DMS153 treated with DMSO at 0.1 percent for 48 hours (cell line): Measurements from ENCODE around the gene ANO9.
"Not testable (repeated sequence)": the region's sequence is repeated elsewhere in the genome, so short reads cannot be mapped to it uniquely, and the experiment has no call there.

Source experiments
- DNase-seq: peaks from one replicate; lab custom pipeline; 2025; ENCODE audit not compliant: unreplicated experiment; lab: John Stamatoyannopoulos, UW

Gene ANO9

DNA sequence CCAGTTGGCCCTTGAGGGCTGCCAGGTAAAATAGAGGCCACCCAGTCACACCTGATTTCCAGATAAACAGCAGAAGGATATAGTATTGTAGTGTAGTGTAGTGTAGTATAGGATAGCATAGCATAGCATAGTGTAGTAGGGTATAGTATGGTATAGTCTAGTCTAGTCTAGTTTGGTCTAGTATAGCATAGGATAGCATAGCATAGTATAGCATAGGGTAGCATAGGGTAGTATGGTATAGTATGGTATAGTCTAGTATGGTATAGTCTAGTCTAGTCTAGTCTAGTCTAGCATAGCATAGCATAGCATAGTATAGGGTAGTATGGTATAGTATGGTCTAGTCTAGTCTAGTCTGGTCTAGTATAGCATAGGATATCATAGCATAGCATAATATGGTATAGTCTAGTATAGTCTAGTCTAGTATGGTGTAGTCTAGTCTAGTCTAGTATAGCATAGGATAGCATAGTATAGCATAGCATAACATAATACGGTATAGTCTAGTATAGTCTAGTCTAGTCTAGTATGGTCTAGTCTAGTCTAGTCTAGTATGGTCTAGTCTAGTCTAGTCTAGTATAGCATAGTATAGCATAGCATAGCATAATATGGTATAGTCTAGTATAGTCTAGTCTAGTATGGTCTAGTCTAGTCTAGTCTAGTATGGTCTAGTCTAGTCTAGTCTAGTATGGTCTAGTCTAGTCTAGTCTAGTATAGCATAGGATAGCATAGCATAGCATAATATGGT lies 6.6 kb downstream of the ANO9 start:
- not testable (repeated sequence) for DNase-seq

DNA sequence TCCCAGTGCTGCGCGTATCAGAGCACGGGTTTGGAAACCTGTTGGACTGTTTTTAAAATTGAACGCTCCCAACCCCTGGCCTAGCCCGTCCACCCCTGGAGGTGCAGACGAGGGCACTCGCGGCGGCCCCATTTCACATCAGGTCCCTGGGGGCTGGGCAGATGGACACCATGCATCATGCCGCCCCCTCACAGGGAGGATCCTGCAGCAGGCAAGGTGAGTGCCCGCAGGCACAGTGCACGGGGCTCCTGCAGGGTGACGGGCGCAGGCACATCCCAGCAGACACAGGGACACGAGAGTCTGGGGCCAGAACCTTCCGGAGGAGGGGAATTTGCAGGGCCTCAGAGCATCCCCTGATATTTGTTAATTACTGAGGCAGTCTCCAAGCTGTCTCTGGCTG lies 7.3 kb downstream of the ANO9 start:
- DNase-seq = no peak

DNA sequence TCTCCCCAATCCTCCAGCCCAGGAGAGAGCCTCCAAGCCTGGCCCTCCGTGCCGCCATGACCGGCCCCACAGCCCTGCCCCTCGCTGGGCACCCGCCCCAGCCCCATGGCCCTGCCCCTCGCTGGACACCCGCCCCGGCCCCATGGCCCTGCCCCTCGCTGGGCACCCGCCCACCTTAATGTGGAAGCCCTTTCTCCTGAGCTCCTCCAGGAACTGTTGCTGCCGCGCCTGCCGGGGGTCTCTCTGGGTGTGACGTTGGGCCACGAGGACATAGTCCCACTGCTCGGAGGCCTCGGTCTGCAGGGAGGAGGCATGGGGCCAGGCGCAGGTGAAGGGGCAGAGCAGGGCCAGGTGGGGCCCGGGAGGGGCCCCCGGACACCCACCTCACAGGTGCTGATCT lies 8.2 kb downstream of the ANO9 start:
- no peak for DNase-seq

DNA sequence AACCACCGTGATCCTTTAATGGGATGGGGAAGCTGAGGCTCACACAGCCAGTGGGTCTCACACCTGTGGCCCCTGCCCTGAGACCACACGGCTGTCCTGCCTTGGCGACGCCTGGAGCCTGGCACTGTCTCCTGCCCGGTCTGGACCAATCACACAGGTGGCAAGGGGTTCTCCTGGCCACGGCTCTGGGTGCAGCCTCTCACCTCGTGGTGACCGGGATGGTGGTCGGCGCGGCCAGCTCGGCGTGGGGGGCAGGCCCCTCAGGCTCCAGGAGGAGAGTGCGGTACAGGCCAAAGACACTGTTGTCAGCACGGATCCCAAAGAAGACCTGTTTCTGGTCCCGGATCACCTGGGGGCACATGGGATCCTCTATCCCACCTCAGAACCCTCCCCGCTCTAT lies 8.7 kb downstream of the ANO9 start:
- DNase-seq = no peak

DNA sequence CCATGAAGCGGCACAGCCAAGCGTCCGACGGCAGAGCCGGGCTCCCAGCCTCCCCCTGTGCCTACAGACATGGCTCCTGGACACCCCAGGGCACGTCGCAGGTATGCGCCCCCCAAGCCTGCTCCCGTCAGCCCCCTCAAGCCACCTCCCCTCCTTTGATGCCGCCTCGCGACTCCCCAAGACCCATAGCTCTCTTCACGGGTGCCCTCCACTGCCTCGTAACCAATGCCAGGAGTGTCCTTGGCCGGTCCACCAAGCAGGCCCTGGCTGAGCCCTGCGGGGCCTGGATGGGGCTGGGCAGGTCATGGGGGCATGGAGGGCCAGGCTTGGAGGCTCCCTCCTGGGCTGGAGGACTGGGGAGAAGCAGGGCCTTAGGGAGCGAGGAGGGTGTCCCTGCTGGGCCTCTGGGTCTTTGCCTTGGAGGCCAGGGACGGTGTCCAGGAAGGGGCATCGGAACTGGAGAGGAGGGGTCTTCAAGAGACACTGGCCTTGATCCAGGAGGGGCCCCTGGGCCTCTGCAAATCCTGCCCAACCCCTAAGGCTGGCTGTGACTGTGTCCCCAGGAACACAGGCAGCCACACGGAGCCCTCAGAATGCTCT lies 9.2 kb downstream of the ANO9 start:
- DNase-seq = no peak

DNA sequence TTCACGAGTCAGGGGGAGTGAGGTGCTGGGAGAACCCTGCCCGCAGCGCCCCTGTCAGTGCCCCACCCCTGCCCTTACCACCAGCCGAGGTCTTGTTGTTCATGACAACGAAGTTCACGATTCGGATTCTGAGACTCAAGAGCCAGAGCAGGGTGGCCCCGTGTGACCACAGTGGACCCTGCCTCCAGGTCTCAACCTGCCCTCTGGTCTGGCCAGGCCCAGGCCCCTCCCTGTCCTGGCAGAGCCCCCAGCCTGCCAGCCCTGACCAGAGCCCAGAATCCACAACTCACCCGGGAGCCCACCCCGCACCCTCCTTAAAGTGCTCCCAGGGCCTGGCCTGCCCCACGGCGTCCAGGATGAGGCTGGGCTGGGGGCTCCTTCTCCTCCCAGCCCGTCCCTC lies 9.9 kb downstream of the ANO9 start:
- DNase-seq = no peak

DNA sequence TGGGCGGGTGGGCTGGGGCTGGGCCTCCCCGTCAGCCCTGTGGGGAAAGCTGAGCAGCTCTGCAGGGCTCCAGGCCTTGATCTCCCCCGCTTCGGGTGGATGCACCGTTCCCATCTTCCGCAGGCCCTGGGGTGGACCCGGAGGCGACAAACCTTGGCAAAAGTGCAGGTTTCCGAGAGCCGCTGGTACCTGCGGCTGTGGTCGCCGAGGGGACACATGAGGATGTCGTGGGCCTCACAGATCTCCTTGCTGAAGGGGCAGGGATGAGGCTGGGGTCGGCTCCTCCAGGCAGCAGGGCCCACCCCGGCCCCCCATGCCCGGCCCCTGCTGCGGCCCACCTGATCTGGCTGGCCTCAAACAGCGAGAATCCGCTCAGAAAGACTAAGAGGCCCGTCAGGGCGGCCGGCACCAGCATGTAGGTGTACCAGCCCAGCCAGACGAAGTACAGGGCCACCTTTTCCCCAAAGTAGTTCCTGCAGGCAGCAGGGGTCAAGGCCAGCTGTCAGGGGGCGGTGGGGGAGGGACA lies 11.8 kb downstream of the ANO9 start:
- DNase-seq = no peak

DNA sequence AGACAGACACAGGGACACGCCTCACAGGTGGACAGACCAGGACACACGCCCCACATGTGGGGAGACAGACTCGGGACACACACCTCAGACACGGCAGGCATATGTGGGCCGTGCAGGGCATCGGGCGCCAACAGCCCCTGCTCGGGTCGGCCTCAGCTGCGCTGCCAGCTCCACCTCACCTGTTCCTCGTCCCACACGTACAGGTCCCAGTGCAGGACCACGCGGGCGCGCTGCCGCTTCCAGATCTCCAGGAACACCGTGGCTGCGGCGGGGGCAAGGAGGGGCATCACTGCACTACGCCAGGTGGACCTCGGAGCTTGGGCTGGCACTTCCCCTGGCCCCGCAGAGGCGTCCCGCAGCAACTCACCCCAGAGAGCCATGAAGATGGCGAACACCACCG lies 12.4 kb downstream of the ANO9 start:
- DNase-seq = no peak

DNA sequence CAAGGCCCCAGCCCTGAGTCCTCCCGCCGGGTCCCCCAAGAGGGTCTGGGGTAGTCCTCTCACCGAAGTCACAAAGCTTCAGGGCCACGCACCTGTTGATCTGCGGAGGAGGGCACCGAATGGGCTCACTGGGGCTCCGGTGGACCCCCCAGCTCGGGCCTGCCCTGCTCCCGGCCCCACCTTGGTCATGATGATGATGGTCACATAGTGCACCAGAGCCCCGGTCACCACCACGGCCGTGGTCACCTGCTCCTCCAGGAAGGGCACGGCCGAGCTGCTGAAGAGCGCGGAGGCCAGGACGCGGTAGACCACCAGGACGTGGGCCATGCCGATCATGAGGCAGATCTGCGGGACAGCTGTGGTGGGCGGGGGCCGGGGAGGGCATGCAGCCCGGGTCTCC lies 13.5 kb downstream of the ANO9 start:
- no peak for DNase-seq

DNA sequence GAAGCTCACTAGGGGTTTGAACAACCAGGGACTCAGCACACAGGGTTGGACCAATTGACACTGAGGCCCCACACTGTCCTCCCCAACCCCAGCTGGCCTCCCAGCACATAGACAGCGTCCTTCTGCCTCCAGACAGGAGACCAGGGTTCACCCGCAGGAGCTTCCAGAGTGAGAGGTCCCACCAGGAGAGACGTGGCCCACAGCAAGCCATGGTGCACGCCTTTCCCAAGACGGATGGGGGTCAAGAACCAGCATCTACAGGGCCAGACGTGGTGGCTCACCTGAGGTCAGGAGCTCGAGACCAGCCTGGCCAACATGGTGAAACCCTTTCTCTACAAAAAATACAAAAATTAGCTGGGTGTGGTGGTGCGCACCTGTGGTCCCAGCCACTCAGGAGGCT lies 15.0 kb downstream of the ANO9 start:
- DNase-seq = no peak

DNA sequence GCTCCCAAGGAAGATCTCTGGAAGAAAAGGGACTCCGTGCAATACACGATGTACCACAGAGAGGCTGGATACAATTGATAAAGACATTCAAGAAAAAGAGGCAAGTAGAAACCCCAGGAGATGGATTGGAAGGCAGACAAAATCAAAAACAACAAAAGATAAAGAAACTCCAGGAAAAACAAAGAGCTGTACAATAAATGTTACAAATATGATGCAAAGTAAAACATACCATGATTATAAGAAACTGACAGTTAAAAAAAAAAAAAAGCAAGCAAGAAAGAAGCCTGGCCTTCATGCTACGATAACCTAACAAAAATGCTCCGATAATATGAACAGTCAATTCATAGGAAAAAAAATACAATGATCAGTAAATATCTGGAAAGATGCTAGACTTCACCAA lies 16.5 kb downstream of the ANO9 start:
- DNase-seq = no peak

DNA sequence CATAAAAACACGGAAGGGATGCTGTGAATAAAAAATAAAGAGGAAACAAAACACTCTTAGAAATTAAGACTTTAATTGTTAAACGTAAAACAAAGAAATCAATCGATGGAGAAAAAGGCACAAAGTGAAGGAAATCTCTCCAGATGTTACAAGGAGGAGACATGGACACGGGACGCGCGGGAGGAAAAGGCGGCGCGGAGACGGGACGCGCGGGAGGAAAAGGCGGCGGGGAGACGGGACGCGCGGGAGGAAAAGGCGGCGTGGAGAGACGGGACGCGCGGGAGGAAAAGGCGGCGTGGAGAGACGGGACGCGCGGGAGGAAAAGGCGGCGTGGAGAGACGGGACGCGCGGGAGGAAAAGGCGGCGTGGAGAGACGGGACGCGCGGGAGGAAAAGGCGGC lies 17.0 kb downstream of the ANO9 start:
- not testable (repeated sequence) for DNase-seq

DNA sequence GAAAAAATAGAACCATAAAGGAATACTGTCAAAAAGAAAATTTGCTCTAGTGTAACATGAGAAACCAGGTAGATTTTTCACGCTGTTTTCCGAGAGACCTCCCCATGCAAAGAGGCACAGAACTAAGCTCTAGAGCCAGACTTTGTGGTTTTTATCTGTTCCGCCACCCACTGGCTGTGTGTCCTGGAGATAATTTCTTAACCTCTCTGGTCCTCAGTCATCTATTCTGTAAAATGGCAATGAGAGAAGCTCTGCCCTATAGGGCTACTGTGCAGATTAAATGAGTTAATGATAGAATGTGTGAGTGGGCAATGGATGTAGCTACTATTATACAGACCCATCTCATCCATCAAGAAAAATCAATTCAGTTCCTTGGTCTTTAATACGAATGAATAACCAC lies 17.6 kb downstream of the ANO9 start:
- DNase-seq = no peak

DNA sequence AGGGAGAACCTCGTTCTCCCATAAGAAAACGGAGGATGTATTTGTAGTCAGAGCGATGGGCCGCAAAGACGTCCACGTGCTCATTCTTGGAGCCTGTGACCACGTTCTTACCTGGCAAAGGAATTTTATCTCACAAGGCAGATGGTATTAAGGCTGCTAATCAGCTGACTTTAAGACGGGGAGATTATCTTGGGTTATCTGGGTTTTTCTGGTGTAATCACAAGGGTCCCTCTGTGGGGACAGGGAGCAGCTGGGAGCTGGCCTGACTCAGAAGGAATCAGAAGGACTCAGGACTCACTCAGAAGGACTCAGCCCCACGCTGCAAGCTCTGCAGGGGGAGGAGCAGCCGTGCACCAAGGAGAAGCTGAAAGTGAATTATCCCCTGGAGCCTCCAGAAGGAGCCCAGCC lies 19.6 kb downstream of the ANO9 start:
- DNase-seq = no peak

DNA sequence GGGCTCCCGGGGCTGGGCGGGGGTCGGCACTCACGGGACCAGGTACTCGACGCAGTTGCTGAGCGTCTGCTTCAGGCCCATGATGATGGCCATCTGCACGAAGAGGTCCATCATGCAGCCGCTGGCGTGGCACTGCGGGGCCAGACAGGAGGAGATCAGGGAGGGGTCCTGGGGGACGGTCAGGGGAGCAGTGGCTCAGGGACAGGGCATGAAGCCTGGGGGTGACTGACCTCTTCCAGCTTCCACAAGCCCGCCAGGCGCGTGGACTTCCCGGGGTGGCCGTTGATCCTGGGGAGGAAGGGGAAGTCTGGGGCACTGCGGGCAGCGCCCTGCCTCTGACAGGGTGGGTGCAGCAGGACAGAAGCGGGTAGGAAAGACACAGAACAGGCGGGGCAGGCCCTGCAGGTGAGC lies 20.9 kb downstream of the ANO9 start:
- DNase-seq = no peak

DNA sequence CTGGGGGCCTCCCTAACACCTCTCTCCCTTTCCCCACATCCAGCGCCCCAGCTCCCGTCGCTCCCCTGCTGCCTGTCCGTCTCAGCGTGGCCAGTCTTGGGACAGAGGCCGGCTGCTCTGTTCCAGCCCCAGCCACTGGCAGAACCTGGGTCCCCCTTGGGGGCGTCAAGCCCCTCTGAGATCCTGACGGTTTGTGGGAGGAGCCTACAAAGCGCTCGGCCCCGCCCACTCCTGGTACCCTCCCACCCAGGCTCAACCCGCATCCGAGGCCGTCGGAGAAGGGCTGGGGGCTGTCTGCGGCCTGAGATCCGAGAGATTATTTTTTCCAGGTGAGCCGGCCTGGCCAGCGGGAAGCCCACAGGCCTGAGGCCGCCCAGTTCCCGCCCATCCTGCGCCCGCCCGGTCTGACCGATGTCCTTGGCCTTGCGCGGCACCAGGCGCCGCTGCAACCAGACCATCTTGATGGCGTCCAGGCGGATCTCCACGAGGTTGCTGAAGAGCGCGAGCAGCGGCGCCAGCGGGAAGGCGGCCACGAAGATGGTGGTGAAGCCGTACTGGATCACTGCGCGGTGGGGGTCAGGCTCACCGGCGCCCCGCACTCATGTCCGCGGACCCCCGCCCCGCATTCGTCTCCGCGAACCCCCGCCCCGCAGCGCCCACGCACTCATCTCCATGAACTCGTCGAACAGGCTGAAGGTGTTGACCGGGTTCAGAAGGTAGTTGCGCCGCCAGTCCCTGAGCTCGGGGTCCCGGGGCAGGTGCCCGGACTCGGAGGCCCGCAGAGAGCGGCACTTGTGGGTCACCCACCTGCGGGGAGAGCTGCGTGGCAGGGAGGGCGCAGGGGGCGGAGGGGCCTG lies 21.5 kb downstream of the ANO9 start:
- no peak for DNase-seq

DNA sequence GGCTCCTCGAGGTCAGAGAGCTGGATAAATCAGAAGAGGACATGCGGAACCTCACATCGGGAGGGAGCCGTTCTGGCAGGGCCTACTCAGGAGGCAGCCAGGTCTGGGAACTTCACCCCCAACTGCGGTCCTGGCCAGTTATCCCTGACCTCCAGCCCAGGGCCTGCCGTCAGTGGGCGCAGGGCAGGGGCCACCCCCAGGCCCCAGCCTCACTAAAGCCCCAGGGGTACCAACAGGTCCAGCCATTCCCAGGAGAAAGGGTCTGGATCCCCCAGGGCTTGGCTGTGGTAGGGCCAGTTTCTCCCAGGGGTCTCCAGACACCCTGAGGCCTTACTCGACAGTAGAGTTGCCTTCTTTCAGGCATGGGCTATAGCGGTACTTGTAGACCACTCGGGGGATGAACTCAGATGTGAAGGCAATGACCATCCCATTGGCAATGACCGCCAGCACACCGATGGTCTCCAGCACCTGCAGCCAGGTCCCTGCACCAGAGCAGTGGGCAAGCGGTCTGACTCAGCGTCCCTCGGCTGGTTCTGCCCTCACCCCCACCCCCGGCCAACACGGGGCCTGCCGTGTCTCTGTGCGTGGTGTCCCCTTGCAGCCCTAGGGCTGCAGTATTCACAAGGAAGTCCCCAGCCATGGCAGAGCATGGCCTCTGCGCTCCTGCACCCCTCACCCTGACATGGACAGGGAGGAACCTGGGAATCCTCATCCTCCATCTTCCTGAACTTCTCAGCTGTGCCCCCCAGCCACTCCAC lies 22.4 kb downstream of the ANO9 start:
- no peak for DNase-seq

DNA sequence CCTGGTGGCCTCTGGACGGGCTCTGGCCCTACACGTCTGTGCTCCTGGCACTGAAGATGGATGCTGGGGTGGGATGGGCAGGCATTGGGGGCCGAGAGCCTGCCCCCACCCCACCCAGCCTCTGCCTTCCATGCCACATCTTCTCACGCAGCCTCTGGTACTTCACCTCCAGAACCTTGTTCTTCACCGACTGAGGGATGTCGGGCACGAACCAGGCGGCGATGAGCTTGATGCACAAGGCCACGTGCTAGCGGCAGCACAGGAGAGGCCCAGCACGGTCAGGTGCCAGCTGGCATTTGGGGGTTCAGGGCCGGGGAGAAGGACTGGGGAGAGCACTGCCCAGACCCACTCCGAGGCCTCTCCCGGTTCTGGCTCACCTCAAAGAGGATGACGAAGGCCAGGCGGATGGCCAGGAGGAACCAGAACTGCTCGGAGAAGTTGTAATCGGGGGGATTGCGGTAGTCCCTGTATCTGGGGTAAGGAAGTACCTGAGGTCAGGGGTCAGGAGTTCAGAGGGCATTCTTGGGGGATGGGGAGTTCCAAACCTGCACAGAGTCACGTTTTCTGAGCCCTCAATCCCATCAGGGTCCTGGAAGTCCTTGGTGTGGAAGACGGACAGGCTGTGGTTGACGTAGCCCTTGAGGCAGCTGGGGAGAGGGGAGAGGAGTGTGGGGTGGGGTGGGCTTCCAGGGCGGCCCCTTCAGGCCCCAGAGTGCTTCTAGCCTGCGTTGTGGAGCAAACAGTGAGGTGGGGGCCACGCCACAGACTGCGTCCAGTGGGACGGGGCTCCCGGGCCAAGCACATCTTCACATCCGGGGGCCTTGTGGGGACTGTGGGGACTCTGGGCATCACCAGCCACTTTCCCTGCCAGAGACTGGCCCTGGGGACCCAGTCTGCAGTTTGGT lies 23.2 kb downstream of the ANO9 start:
- DNase-seq = no peak

DNA sequence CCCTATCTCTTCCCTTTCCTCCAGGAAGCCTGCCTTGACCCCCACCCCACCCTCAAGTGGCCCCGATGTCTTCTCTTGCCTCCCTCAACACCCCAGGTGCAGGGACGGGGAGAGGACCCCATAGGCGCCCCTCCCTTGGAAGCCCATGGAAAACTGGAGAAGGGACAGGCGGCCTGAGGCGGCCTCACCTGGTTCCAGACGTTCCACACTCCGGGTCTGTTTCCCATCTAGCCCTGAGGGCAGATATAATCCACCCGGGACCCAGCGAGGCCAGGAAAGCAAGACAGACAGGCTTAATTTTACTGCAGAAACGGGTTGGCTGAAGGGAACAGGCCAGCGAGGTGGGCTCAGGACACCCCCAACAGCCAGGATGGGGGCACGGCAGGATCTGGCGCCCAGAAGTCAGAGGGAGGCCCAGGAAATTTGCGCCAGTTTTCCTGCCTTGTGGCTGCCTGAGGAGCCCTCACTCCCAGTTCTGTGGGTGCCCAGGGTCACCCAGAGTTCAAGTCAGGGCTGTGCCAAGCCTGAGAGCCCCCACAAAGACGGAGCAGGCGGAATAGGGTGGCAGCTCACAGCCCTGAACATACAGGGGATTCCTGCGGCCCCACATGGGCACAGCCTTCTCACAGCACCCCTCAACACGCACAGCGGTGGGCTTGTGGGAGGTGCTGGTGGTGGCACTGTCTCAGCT lies 24.0 kb downstream of the ANO9 start:
- DNase-seq = no peak
